Activated T-helper 17 cell treated with anti-CD3 and anti-CD28 coated beads, Interleukin-2, amount 50 U/mL, for 72 hours (primary cell): ENCODE data around the gene APIP. TPM values are rescaled to one million over a fixed set of nuclear protein-coding genes. Genes with fewer than 3 reads are reported as not detected.

Experiments
- ATAC-seq: fragments of 150-1000 bp; cut with Tn5 transposase; replicated peaks from 2 replicates; pipeline ENCODE4 v1.10.0; 2021; ENCODE audit warnings: mild to moderate bottlenecking, moderate library complexity
- H3K27ac Mint-ChIP-seq: one replicate; pipeline ENCODE4 v1.8.0; 2022; ENCODE audit warnings: mixed read lengths
- H3K27me3 Mint-ChIP-seq: one replicate; pipeline ENCODE4 v1.8.0; 2022; ENCODE audit warnings: mixed read lengths
- H3K36me3 Mint-ChIP-seq: one replicate; pipeline ENCODE4 v1.8.0; 2022; ENCODE audit warnings: low read depth, mild to moderate bottlenecking, mixed read lengths
- H3K4me1 Mint-ChIP-seq: one replicate; pipeline ENCODE4 v1.8.0; 2022; ENCODE audit warnings: mixed read lengths
- H3K4me3 Mint-ChIP-seq: one replicate; pipeline ENCODE4 v1.8.0; 2022; ENCODE audit warnings: mild to moderate bottlenecking, mixed read lengths
- H3K9me3 Mint-ChIP-seq: one replicate; pipeline ENCODE4 v1.8.0; 2022; ENCODE audit warnings: mixed read lengths
- total RNA-seq, 2 donors: library from RNA; stranded (reverse); gene quantifications; one replicate each; pipeline ENCODE4 v1.2.3, GENCODE V29; 2022

APIP gene
- total RNA-seq, 2 donors from 2014 or later = 19.5 to 30.6 TPM

DNA sequence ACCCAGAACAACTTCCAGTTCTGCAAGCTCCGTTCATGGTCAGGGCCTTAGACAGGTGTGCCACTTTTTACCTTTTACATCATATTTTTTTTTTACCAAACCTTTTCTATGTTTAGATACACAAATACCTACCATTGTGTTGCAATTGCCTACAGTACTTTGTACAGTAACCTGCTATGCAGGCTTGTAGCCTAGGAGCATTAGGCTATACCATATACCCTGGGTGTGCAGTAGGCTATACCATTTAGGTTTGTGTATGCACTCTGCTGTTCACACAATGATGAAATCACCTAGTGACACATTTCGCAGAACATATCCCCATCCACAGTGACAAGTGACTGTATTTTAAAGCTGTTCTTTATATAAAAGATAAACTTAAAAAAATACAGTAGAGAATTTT lies 29.6 kb downstream of the APIP start:
- peaks cover 53% of the 10 kb centered on the region for H3K36me3 Mint-ChIP-seq
- no peaks in the 10 kb centered on the region for H3K9me3 Mint-ChIP-seq
- no peaks in the 10 kb centered on the region for H3K27me3 Mint-ChIP-seq
- no peak for ATAC-seq
- H3K4me3 Mint-ChIP-seq = no peak overlapping the region
- no peaks in the 10 kb centered on the region for H3K4me1 Mint-ChIP-seq
- no peak overlapping the region for H3K27ac Mint-ChIP-seq

DNA sequence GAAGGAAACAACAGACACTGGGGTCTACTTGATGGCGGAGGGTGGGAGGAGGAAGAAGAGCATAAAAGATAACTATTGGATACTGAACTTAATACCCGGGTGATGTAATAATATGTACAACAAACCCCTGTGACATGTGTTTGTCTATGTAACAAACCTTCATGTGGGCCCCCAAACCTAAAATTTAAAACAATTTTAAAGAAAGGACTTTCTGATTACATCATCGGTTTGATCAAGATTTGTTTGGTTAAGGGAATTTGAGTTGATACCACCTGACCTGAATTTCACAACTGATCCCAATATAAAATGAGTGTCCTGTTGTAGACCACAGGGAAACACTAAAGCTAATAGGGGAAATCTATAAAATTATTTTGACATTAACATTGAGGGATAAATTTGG lies 34.3 kb downstream of the APIP start:
- no peak for ATAC-seq
- H3K4me3 Mint-ChIP-seq = no peak overlapping the region
- no peaks in the 10 kb centered on the region for H3K4me1 Mint-ChIP-seq
- no peaks in the 10 kb centered on the region for H3K9me3 Mint-ChIP-seq
- no peak overlapping the region for H3K27ac Mint-ChIP-seq
- H3K27me3 Mint-ChIP-seq = no peaks in the 10 kb centered on the region
- H3K36me3 Mint-ChIP-seq = peaks cover 32% of the 10 kb centered on the region

- no peak overlapping the region for H3K4me3 Mint-ChIP-seq
- peaks cover 11% of the 10 kb centered on the region for H3K36me3 Mint-ChIP-seq
- no peaks in the 10 kb centered on the region for H3K9me3 Mint-ChIP-seq
- no peaks in the 10 kb centered on the region for H3K27me3 Mint-ChIP-seq
- no peak overlapping the region for H3K27ac Mint-ChIP-seq
- no peaks in the 10 kb centered on the region for H3K4me1 Mint-ChIP-seq
- ATAC-seq = no peak
Observed at GRCh38 chr11:34877375-34877975, 38.7 kb downstream of the APIP start.

GRCh38 chr11:34874202-34874601 lies 42.0 kb downstream of the APIP start:
- ATAC-seq = no peak
- H3K27me3 Mint-ChIP-seq = no peaks in the 10 kb centered on the region
- no peak overlapping the region for H3K27ac Mint-ChIP-seq
- no peaks in the 10 kb centered on the region for H3K36me3 Mint-ChIP-seq
- no peak overlapping the region for H3K4me3 Mint-ChIP-seq
- H3K4me1 Mint-ChIP-seq = no peaks in the 10 kb centered on the region
- H3K9me3 Mint-ChIP-seq = no peaks in the 10 kb centered on the region

DNA sequence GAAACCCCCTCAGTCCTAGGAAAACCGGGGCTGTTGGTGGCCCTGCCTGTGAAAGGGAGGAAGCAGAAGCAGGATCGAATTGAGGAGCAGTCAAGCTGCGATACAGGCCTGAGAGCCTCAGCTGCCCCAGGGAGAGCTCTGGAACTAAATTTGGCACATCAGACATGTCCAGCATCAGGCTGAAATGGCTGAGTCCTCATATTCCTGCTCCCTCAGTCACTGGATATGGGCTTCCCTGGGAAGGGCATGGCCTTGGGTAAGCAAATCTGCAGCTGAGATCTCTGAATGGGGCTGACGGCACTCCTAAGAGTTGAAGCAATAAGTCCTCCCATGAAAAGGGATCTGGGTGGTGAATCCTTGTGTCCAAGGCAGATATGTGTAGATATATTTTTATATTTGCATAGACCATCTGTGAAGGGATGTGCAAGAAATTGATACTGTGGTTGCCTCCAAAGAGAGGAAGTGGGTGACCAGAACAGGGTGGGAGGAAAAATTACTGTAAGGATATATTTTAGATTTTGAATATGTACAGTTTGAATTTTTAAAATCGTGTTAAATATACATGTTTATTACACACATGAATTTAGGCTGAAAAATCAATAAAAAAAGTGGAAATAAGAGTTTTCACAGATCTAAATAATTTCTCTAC lies 45.5 kb downstream of the APIP start:
- no peak for ATAC-seq
- Mint-ChIP-seq H3K9me3 (no peaks in the 10 kb centered on the region), H3K4me3 (no peak overlapping the region), H3K27me3 (no peaks in the 10 kb centered on the region), H3K36me3 (no peaks in the 10 kb centered on the region), H3K4me1 (no peaks in the 10 kb centered on the region), H3K27ac (no peak overlapping the region)

DNA sequence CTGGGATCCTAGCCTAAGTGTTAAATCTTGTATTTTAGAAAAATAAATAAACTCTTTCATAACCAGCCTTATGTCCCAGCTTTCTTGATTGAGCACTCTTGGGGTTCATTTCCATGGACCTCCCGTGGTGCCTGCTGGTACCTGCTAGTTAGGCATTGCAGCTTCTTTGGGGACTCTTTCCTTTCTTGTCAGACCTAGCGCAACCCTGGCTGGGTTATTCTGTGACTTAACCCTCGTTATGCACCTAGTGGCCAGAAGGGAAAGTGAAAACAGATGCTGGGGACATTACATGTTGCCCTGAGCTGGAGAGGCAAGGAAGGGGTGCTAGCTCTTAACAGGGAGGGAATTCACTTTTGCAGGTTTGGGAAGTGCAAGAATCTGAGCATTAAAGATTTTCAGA lies 46.8 kb downstream of the APIP start:
- Mint-ChIP-seq H3K9me3 (no peaks in the 10 kb centered on the region), H3K4me1 (no peaks in the 10 kb centered on the region), H3K4me3 (no peak overlapping the region), H3K27me3 (no peaks in the 10 kb centered on the region), H3K36me3 (no peaks in the 10 kb centered on the region), H3K27ac (no peak overlapping the region)
- ATAC-seq = no peak

- Mint-ChIP-seq H3K4me3 (no peak overlapping the region), H3K9me3 (no peaks in the 10 kb centered on the region), H3K4me1 (no peaks in the 10 kb centered on the region), H3K27me3 (no peaks in the 10 kb centered on the region), H3K36me3 (no peaks in the 10 kb centered on the region), H3K27ac (no peak overlapping the region)
- no peak for ATAC-seq
Observed at GRCh38 chr11:34866375-34866774, 49.8 kb downstream of the APIP start.

DNA sequence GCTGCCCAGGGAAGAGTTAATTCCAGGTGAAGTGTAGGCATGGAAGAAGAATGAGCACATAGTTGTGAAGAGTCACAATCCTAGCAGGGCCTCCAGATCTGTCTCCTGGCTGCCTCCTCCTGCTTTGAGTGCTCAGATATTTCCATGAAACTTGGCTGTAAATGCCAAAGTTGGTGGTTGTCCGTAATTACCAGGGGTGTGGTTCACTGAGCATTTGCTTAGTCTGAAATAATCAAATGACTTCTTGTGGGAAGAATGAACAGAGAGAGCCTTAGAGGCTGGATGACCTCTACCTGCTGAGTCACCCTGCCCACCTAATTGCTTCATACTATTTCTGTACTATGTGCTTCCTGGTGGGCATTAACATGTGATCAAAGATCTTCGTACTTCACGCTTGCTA lies 50.9 kb downstream of the APIP start:
- Mint-ChIP-seq H3K4me3 (no peak overlapping the region), H3K36me3 (no peaks in the 10 kb centered on the region), H3K27me3 (no peaks in the 10 kb centered on the region), H3K4me1 (no peaks in the 10 kb centered on the region), H3K9me3 (no peaks in the 10 kb centered on the region), H3K27ac (no peak overlapping the region)
- ATAC-seq = no peak

DNA sequence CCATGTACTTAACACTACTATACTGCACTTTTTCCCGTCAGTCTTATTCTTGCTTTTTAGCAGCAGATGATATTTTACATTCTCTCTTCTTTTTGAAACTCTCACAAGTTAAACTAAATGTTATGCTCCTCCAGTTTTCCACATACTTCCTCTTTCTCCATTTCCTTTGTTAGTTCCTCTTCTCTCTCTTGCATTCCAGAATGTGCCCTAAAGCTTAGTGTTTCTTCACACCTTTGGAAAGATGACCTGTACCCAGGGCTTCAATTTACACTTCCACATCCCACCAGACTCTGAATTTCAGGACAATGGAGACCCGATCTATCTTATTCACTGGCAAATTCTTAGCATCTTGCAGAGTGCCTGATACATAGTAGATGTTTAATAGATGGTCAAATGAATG lies 51.8 kb downstream of the APIP start:
- no peaks in the 10 kb centered on the region for H3K27me3 Mint-ChIP-seq
- H3K4me1 Mint-ChIP-seq = no peaks in the 10 kb centered on the region
- no peaks in the 10 kb centered on the region for H3K9me3 Mint-ChIP-seq
- H3K4me3 Mint-ChIP-seq = no peak overlapping the region
- ATAC-seq = no peak
- H3K27ac Mint-ChIP-seq = no peak overlapping the region
- H3K36me3 Mint-ChIP-seq = no peaks in the 10 kb centered on the region

DNA sequence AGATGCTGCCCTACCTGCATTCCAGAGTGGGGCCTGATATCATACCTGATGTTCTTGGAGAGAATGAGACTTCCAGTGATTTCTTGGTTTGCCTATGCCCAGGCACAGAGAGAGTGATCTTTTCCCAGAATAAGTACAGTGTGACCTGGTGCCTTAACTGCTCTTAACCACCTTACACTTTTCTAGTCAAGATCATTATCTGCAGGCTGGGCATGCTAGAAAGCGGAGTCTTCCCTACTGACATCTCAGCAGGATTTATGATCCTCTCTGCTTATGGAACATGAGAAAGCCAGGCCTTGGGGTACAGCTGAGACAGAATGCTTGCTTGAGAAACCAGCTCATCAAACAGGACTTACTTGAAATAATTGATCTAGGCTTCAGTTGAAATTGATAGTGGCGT lies 53.1 kb downstream of the APIP start:
- no peaks in the 10 kb centered on the region for H3K36me3 Mint-ChIP-seq
- no peak overlapping the region for H3K4me3 Mint-ChIP-seq
- no peak for ATAC-seq
- H3K27me3 Mint-ChIP-seq = no peaks in the 10 kb centered on the region
- no peaks in the 10 kb centered on the region for H3K9me3 Mint-ChIP-seq
- H3K4me1 Mint-ChIP-seq = no peaks in the 10 kb centered on the region
- H3K27ac Mint-ChIP-seq = no peak overlapping the region

GRCh38 chr11:34860518-34860917 lies 55.7 kb downstream of the APIP start:
- Mint-ChIP-seq H3K27ac (no peak overlapping the region), H3K9me3 (no peaks in the 10 kb centered on the region), H3K27me3 (no peaks in the 10 kb centered on the region), H3K36me3 (no peaks in the 10 kb centered on the region), H3K4me3 (no peak overlapping the region), H3K4me1 (no peaks in the 10 kb centered on the region)
- ATAC-seq = no peak

GRCh38 chr11:34860034-34860433 lies 56.1 kb downstream of the APIP start:
- no peak overlapping the region for H3K4me3 Mint-ChIP-seq
- ATAC-seq = no peak
- H3K27ac Mint-ChIP-seq = no peak overlapping the region

GRCh38 chr11:34859496-34859895 lies 56.7 kb downstream of the APIP start:
- Mint-ChIP-seq H3K27ac (no peak overlapping the region), H3K27me3 (no peaks in the 10 kb centered on the region)

More at GRCh38 chr11:34860034-34860433, 56.1 kb downstream of the APIP start:
- Mint-ChIP-seq H3K27me3 (no peaks in the 10 kb centered on the region), H3K4me1 (no peaks in the 10 kb centered on the region), H3K36me3 (no peaks in the 10 kb centered on the region), H3K9me3 (no peaks in the 10 kb centered on the region)

DNA sequence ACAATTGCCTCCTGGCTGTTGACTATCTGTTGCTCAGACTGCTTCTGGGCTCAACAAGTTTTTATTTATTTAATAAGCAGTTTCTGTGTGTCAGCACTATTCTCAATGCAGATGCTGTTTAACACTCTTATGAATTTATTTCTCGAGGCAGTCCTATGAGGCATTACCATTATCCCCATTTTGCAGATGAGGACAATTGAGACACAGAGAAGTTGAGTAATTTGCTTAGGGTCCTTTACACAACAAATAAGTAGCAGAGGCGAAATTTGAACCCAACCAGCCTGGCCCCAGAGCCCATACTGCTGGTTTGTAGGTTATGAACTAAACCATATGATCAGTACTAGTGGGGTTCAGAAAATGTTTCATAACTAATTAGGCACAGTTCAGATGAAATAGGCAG lies 58.7 kb downstream of the APIP start:
- H3K4me1 Mint-ChIP-seq = no peaks in the 10 kb centered on the region
- no peak overlapping the region for H3K27ac Mint-ChIP-seq
- H3K4me3 Mint-ChIP-seq = no peak overlapping the region
- H3K9me3 Mint-ChIP-seq = no peaks in the 10 kb centered on the region
- H3K27me3 Mint-ChIP-seq = no peaks in the 10 kb centered on the region
- ATAC-seq = no peak
- H3K36me3 Mint-ChIP-seq = no peaks in the 10 kb centered on the region

More at GRCh38 chr11:34859496-34859895, 56.7 kb downstream of the APIP start:
- Mint-ChIP-seq H3K36me3 (no peaks in the 10 kb centered on the region), H3K4me3 (no peak overlapping the region), H3K4me1 (no peaks in the 10 kb centered on the region), H3K9me3 (no peaks in the 10 kb centered on the region)
- ATAC-seq = no peak

DNA sequence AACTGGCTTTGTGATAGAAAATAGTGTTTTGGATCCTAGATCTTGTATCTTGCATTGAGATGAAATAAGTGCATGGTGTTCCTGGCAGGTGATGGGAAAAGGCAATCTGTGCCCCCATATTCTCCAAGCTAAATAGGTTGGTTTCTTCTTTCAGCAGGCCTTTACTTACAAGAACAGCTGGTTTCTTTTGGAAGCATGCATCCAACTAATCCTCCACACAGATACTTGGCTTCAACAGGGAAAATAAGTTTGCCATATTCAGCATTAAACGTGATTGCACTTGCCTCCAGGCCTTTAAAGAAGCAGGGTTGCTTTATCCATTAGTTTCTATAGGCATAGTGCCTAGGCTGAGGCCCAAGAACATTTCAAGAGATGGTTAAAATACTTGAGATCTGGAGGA lies 59.9 kb downstream of the APIP start:
- ATAC-seq = no peak
- Mint-ChIP-seq H3K27me3 (no peaks in the 10 kb centered on the region), H3K36me3 (no peaks in the 10 kb centered on the region), H3K9me3 (no peaks in the 10 kb centered on the region), H3K27ac (no peak overlapping the region), H3K4me1 (no peaks in the 10 kb centered on the region), H3K4me3 (no peak overlapping the region)

- H3K9me3 Mint-ChIP-seq = no peaks in the 10 kb centered on the region
- H3K4me3 Mint-ChIP-seq = no peak overlapping the region
- no peaks in the 10 kb centered on the region for H3K4me1 Mint-ChIP-seq
- no peak overlapping the region for H3K27ac Mint-ChIP-seq
- no peak for ATAC-seq
- no peaks in the 10 kb centered on the region for H3K27me3 Mint-ChIP-seq
- no peaks in the 10 kb centered on the region for H3K36me3 Mint-ChIP-seq
Observed at GRCh38 chr11:34855754-34856095, 60.5 kb downstream of the APIP start.
